GM18498 (cell line): ENCODE data around the gene TTC13.
A peak's percentile ranks its signal among the peaks of the same experiment; 100 is the strongest.
"Not testable (repeated sequence)": the region's sequence is repeated elsewhere in the genome, so short reads cannot be mapped to it uniquely, and the experiment has no call there.

Experiments used
- ATAC-seq: cut with Tn5 transposase; IDR thresholded peaks from one replicate; pipeline ENCODE4 v1.9.1; 2021; ENCODE audit warnings: mild to moderate bottlenecking, moderate library complexity; ENCODE audit not compliant: unreplicated experiment

The TTC13 gene

DNA sequence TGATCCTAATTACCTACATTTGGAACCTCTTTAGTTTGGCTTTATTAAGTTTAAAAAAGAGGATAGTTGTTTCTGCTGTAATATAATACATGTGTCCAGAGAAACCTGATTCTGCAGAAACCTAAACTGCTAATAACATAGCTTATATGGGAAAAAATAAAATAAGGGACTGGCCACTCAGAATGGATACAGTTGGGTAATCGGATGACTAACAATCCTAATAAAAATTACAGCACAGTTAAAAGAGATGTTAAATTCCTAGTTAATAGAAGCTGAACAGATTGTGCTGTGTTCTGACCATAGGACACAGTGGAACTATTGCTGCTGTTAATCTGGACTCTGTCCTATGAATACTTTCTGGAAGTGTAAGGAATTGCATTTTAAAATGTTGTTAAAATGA lies 16.2 kb upstream of the TTC13 start:
- no peak for ATAC-seq

DNA sequence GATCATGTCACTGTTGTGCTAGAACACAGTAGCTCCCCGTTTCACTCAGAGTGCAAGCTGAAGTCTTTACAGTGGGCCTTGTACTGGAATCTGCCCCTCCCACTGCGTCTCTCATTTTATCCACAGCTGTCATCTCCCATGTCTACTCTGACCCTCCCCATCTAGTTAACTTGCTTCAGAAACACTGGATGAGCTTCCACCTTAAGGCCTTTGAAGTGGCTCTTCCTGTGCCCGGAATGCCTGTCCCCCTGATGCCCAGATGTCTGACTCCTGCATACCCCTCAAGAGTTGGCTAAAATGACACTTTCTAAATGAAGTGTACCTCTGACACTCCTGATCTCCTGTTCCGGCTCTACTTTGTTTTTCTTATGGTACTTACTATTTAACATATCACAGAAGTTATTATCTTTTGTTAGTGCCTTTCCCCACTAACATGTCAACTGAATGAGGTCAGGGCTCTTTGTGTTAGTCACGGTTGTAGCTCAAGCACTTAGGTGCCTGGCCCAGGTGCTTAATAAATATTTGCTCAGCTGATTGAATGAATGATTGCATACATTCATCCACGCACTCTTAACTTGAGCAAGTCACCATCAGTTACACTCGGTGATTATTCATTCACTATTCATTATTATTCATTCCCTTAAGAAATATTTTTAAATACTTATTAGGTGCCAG lies 13.6 kb upstream of the TTC13 start:
- no peak for ATAC-seq

DNA sequence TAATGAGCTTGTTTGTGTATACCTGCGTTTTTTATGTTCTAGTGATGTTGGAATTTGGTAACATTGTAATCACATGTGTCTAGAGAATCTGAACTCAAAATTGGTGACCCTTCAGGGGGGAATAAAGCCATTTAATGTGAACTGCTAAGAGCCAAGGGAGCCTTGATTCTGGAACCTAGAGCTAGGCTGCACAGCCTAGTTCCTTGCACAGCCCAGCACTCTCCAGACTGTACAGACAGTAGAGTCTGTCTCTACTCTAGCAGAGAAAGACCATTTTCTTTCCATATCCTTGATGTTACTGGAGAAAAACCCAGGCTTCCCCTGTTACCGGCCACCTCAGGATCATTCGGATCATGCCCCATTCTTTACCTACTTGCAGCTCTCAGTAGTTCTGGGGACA lies 8.8 kb upstream of the TTC13 start:
- no peak for ATAC-seq

DNA sequence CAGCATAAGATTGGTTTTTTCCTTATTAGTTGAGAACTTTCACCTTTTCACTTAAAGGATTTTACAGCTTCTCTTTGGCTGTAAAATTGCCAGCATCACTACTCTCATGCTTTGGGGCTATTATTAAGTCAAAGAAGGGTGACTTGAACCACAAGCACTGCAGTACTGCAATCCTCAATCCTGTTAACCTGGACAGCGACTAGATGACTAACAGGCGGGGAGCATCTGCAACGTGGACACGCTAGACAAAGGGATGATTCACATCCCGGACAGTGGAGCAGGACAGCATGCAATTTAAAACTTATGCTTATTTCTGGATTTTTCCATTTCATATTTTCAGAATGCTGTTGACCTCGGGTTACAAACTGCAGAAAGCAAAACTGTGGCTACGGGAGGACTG lies 8.3 kb upstream of the TTC13 start:
- ATAC-seq = no peak

DNA sequence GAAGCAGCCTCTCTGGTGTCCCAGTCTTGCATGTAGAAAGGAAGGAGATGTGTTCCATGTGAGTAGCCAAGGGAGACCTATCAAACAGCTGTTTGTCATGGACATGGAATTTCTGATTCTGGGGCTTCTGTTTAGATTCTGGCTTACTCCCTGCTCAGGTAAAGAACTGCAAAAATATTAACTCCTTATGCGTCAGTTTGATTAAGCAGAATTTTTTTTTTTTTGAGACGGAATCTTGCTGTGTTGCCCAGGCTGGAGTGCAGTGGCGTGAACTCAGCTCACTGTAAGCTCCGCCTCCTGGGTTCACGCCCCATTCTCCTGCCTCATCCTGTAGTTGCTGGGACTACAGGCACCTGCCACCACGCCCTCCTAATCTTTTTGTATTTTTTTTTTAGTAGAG lies 7.0 kb upstream of the TTC13 start:
- ATAC-seq = no peak

DNA sequence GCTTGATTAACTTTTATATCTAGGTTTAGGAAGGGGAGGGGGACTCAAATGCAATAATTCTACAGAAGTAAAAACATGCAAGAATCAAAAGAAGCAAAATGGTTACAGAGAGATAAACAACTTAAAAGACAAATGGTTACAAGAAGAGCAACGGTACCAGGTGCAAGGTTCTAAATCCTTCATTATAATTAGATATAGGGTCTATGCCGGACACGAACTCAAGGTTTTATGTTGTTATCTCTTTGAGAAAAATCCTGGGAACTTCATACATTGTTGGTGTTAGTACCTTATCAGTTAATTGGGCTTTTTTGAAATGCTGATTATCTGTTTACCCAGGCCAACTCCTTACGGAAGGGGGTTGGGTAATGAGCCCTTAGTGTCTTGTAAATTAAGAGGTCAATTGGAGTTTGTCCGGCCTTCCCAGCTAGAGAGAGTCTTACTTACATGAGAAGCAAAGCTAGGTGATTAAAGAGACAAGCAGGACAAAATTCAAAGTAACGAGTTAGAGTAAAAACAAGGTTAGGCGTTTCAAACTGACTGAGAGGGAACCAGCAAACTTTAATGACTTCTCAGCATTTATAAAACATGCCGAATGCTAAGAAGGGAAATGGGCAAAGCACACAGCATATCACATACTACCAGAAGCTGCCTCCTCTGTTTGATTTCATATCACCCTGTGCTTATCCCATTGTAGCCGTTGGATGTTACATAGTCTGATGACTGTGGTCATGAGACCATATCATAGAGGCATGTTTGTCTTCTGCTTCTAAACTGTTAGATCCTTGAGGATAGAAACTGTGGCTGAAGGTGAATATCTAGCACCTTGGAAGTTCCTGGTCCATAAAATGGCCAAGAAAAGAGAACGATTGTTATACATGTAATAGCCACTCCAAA lies 6.2 kb upstream of the TTC13 start:
- not testable (repeated sequence) for ATAC-seq

DNA sequence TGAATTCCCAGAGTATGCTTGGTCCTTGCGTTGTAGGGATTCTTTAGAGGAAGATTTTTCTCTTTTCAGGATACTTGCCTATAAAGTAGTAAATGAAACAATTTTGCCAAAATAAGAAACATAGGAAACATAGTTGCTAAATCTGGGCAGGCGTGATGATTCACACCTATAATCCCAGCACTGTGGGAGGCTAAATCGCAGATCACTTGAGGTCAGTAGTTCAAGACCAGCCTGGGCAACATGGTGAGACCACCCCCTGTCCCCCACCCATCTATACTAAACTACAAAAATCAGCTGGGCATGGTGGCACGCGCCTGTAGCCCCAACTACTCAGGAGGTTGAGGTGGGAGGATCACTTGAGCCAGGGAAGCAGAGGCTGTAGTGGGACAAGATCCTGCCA lies 5.2 kb upstream of the TTC13 start:
- ATAC-seq = no peak

DNA sequence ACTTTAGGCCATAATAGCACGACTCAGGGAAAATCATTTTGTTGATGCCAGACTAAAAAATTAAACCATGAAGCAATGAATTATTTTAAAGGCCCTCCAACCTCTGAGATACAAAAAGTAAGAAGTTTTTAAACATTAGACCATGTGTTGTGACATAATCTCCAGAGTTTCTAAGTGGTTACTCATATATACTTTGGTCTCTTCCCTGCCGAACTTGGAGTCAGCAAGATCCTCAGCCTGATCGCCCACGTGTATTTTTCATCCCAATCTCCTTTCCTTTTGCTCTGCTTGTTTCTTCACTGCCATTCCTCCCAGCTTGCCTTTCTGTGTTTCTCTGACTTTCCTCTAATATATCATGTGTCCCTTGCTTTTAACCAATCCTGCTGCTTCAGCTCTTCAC lies 4.0 kb upstream of the TTC13 start:
- ATAC-seq = no peak

DNA sequence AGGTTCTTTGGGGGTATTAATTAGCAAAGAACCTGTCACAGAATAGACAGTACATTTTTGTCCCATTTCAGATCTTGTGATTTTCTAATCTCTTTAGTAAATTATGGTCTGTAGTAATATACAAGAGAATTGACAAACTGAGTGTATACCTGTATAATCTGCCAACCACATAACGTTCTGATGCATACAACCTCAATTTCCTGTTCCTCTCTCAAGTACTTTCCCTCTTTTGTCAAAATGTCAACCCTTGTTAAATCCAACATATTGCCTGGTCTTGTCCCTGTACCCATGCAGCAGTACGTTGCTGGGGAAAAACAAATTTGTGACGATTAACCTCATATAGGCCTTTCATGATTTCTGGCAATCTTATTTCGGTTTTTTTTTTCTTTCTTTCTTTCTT lies 1.3 kb upstream of the TTC13 start:
- ATAC-seq = no peak

DNA sequence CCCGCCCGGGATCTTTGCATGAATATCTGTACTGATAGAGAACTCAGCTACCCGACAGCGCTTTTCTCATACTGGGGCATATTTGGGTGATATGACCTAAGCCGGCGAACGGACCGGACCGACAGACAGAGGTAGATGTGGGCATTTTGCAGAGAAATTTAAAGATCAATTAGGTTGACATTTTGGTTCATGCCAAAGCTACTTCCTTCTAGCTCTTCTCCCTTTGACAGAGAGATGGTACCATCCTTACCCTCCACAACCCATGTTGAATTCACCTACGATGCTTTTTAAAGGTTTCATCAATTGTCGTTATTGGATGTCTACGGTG lies 692 bp upstream of the TTC13 start:
- ATAC-seq = no peak

DNA sequence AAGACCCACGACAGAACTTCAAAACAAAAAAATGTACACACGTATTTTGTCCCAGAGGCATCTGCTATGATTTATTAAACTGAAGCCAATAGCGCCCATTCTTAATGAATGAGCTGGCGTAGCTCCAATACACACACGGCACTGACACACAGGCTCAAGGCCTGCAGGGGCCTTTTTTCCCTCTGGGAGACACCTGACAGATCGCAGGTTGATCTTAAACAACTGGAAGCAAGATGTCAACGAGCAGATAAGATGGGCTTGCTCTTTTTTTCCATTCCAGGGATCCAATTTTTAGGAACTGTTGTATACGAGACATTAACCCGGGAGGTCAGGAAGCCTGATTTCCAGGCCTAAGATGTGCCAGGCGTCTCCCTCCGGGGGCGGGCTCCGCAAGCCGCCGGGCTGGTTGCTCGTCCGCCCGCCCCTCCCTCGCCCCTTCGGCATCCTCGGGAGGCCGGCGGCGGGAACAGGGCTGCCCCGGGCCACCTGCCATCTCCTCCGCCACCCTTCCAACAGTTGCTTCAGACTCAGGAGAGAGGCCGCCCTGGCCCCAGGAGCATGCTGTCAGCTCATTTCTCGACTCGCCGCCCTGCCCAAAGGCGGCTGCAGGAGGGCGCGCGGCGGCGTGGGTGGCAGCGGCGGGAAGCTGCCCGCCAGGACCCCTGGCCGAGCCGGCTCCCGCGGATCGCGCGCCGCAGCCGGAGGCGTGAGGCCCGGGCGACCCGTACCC lies 735 bp downstream of the TTC13 start:
- peak; percentile 12 for ATAC-seq

DNA sequence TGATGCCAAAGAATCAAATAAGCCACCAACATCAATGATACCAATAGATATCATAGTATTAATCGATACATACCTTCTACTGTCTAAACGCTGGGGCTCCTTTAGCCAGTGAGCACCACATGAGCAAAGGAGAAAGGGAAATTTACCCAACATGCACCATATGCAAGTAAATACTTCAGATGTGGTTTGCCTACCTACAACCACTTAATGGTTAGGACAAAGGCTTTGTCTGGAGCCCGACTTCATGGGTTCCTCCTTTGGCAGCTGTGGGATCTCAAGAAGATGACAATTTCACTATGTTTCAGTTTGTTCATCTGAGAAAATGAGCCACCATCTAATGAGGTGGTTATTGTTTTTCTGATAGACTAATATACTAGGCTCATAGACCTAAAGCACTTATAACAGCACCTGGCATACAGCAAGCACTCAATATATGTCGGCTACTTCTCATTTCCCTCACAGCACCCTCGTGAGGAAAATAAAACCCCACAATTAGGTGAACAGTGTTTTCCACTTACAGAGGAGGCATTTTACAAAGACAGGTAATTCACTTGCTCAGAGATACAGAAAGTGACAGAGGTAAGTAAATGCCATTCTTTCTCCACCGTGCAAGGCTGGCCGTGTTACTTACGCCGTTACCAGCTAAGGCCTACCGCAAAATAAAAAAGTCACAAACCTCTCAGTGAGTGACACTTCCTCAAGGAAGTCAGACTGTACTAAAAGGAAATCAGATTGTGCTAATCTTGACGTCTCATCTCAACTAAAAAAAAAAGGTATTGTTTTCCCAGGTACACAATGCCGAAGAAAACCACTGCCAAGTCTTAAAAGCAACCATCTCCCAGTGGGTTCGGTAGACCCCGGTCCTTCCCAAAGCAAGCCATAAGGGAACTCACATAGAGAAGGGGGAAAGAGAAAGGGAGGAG lies 1.6 kb downstream of the TTC13 start:
- no peak for ATAC-seq

DNA sequence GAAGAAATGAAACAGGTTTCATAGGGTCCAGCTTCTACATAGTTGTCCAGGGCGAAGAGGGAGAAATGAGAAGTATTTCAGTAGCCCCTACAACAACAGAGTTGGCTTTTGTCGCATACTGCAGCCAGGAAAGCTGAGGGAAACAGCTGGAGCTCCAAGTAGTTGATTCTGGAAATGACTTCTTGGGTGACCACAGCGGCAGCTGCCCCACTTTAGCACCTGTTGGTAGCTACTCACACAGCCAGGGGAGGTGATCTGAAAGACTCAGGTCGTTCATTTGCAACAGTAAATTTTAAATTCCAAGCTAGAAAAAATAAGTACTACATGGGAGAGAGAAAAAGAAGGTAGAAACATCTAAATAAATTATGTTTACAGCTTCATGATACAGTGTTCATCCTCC lies 2.3 kb downstream of the TTC13 start:
- no peak for ATAC-seq

DNA sequence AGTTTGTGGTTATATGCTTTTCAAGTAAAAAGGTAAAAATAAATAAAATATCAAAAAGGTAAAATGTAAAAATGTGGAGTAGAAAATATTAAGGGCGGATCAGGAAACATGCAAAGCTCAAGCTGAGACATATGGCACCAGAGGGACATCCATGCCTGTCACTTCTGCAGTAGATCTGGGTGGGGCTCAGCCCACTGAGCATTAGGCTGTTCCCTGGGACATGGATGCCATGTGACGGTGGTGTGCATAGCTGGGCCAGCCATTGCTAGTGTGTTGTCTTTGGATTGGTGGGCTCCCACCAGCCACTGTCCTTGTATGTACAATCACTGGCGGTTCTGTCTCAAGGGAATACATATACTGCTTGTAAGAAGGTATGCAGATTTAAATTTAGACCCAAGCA lies 3.0 kb downstream of the TTC13 start:
- no peak for ATAC-seq

DNA sequence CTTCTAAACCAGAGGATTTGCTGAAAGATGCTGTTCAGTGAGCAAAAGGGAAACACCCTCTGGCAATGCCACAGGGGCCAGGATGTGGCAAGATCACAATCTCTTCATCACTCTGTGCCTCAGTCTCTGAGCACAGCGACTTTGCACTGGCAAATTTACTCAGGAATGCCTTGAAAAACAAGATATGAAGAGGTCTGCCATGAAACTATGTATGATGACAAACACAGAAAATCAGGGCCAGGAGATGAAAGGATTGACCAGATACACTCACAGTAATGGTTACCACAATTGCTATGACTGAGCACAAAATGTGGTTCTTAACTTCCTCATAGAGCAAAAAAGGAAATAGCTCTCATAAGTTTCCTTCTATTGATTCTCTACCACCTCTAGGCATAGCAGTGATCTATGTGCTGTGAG lies 5.8 kb downstream of the TTC13 start:
- ATAC-seq = peak; percentile 74

DNA sequence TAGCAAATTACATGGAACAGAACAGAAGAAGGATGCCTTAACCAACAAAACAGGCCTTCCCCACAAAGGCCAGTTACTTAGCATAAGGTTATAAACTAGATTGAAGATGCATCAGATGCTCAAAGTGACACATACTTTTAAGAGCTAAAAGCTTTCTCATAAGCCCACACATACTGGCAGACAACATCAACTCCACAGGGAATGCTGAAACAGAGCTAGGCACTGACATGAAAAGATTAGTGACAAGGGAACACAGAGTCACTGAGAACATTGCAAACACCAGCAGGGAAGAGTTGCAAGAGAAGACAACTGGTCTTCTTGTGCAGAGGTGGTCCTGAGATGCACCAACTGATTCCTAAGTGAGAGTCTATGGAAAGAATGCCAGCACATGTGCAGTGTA lies 6.9 kb downstream of the TTC13 start:
- no peak for ATAC-seq

DNA sequence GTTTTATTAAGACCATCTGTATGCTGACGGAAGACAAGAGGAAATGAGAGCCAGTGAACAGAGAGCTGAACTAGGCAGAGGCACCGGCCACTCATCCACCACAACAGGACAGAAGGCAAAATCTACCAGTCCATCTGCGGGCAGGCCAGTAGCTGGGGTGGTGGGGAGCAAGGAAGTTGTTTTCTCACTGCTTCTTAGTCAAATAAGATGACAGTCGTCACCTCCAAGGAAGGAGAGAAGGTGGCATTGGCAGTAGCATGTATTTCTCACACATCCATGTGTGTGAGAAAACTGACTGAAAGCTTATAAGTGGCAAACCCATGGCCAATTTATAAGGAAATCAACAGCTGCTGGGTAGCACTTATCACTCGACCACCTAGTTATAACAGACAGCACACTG lies 8.2 kb downstream of the TTC13 start:
- no peak for ATAC-seq

DNA sequence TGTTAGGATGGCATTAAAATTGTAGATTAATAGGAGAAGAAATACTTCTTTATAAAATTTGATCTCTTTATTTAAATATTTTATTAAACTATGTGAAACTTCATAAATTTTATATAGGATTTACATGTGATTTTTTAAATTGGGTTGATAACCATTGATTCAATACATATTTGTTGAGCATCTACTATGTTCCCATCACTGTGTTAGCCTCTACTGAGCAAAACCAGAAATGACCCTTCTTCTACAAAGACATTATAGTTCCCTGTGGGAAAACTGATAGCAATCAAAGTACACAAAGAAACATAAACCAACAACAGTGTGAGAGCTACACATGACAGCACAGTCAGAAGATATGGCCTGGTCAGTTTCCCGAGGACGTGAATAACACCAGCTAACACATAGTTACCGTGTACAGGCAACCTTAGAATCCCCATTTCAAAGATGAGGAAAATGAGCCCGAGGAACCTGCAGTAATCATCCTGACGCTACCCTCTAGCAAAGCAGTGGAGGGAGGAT lies 12.2 kb downstream of the TTC13 start:
- ATAC-seq = no peak

DNA sequence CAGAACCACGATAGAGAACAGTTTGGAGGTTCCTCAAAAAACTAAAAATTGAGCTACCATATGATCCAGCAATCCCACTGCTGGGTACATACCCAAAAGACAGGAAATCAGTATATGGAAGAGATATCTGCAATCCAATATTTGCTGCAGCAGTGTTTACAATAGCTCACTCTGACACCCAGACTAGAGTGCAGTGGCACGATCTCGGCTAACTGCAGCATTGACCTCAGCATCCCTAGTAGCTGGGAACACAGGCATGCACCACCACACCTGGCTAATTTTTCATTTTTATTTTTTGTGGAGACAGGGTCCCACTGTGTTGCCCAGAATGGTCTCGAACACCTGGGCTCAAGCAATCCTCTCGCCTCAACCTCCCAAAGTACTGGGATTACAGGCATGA lies 13.1 kb downstream of the TTC13 start:
- no peak for ATAC-seq

DNA sequence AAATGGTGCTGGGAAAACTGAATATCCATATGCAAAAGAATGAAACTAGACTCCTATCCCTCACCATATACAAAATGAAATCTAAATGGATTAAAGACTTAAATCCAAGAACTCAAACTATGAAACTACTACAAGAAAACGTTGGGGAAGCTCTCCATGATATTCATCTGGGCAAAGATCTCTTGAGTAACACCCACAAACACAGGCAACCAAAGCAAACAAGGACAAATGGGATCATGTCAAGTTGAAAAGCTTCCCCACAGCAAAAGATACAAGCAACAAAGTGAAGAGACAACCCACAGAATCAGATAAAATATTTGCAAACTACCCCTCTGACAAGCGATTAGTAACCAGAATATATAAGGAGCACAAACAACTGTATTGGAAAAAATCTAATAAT lies 13.8 kb downstream of the TTC13 start:
- ATAC-seq = no peak

DNA sequence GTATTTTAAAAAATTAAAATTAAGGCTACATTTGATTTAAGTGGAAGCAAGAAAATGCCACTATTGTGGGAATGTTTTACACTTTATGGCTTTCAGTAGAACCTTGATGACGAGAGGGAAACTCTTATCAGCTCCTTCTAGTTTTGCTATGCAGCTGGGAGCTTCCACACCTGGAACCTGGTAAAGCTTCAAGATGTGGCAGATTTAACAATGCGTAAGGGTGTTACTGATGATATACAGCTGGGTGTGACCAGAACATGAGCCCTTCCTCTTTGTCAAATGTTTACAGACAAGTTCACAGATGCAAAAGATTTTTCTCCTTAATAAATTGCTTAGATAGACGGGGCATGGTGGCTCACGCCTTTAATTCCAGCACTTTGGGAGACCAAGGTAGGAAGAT lies 20.3 kb downstream of the TTC13 start:
- no peak for ATAC-seq
